K562 (cell line): ENCODE results near the gene SPDYE1. TPM values are rescaled to one million over a fixed set of nuclear protein-coding genes. Genes with fewer than 3 reads are reported as not detected.
"Not testable (repeated sequence)": the region's sequence is repeated elsewhere in the genome, so short reads cannot be mapped to it uniquely, and the experiment has no call there.

ENCODE experiments used
- ATAC-seq: fragments of 200-7000 bp; cut with Tn5 transposase; 3 replicates; pipeline ENCODE4 v1.9.1; 2020; ENCODE audit warnings: moderate library complexity
- BruUV-seq: library from RNA; stranded (reverse); fragments of 400-500 nt; replicated peaks from 2 replicates; lab custom pipeline; 2021; lab: Mats Ljungman, UMichigan
- CTCF ChIA-PET: fragments of 300-600 bp; formaldehyde crosslinking; extraction: SDS; loops from one replicate; lab custom pipeline; 2021; ENCODE audit warnings: low intra/inter-chr PET ratio; lab: Yijun Ruan, JAX
- POLR2A ChIA-PET: fragments of 300-600, 350-650 bp; sonication (Branson Sonifier 250); formaldehyde crosslinking; extraction: SDS; loops from one replicate; lab custom pipeline; 2021; ENCODE audit warnings: antibody characterized with exemption, inconsistent platforms; lab: Yijun Ruan, JAX
- DNase-seq, 4 experiments: peaks; one replicate each; pipeline versions ENCODE4 v3.0.0 to v3.0.0-alpha.2; 2011 to 2018; ENCODE audit warnings: low spot score in 3 of 4, mixed read lengths in 3 of 4; ENCODE audit errors: extremely low read depth in 1 of 4
- FAIRE-seq: peaks from 2 replicates; lab custom pipeline; 2011; peaks lifted over from hg19 to GRCh38; lab: Jason Lieb, UNC
- H2AFZ ChIP-seq: 2 replicates; pipeline ENCODE4 v1.6.0; 2011; ENCODE audit warnings: low read depth, low read length, control low read depth, inconsistent platforms
- H3K27ac ChIP-seq: fragments of 200-600 bp; 3 replicates; pipeline ENCODE4 v1.8.0; 2011; ENCODE audit warnings: low read depth, mild to moderate bottlenecking, control low read depth, inconsistent platforms, low read length, moderate library complexity, mixed read lengths; ENCODE audit errors: extremely low read depth
- H3K27me3 ChIP-seq, 2 experiments: fragments of 300-600 bp in 1 of 2; 2 replicates in 1 of 2; 3 replicates in 1 of 2; pipeline versions ENCODE4 v1.6.0 to v1.8.0; 2011; ENCODE audit warnings: inconsistent platforms in 2 of 2, low read length in 2 of 2, mild to moderate bottlenecking in 1 of 2, mixed read lengths in 1 of 2, moderate library complexity in 1 of 2; ENCODE audit not compliant: control insufficient read depth in 2 of 2, insufficient read depth in 2 of 2
- H3K36me3 ChIP-seq: fragments of 300-600 bp; 3 replicates; pipeline ENCODE4 v1.8.0; 2011; ENCODE audit warnings: mild to moderate bottlenecking, low read length, inconsistent platforms; ENCODE audit not compliant: control insufficient read depth, insufficient read depth
- H3K4me1 ChIP-seq, 2 experiments: fragments of 200-600 bp in 1 of 2; replicated peaks in 1 of 2; 2 replicates in 1 of 2; 3 replicates in 1 of 2; pipeline versions ENCODE4 v1.5.1 to v1.8.0; 2011; ENCODE audit warnings: inconsistent platforms in 2 of 2, low read length in 2 of 2, mild to moderate bottlenecking in 1 of 2, mixed read lengths in 1 of 2, moderate library complexity in 1 of 2; ENCODE audit not compliant: control insufficient read depth in 2 of 2, insufficient read depth in 2 of 2
- H3K4me2 ChIP-seq: 2 replicates; pipeline ENCODE4 v1.6.1; 2011; ENCODE audit warnings: low read length, control low read depth, inconsistent platforms, mixed read lengths; ENCODE audit not compliant: insufficient read depth
- H3K4me3 ChIP-seq: fragments of 200-600 bp; sonication (generic), shearing (Covaris generic); 2 replicates; pipeline ENCODE4 v1.5.1; 2016; ENCODE audit warnings: control low read depth, inconsistent platforms
- H3K79me2 ChIP-seq: fragments of 200-600 bp; 3 replicates; pipeline ENCODE4 v1.8.0; 2011; ENCODE audit warnings: low read length, inconsistent platforms; ENCODE audit not compliant: control insufficient read depth, insufficient read depth
- H3K9ac ChIP-seq, 2 experiments: 2 replicates each; pipeline versions ENCODE4 v1.6.0 to v1.6.1; 2011; ENCODE audit warnings: low read depth in 2 of 2, low read length in 2 of 2, control low read depth in 1 of 2, inconsistent platforms in 1 of 2, mild to moderate bottlenecking in 1 of 2, mixed read lengths in 1 of 2; ENCODE audit not compliant: insufficient read depth in 1 of 2
- H3K9me1 ChIP-seq: one replicate; pipeline ENCODE4 v1.6.0; 2011; ENCODE audit warnings: inconsistent platforms, mild to moderate bottlenecking, low read length, moderate library complexity; ENCODE audit not compliant: control insufficient read depth, insufficient read depth
- H3K9me3 ChIP-seq: replicated peaks from 2 replicates; pipeline ENCODE4 v1.5.1; 2011; ENCODE audit warnings: low read depth, low read length, inconsistent platforms; ENCODE audit not compliant: control insufficient read depth, insufficient read depth
- H4K20me1 ChIP-seq: replicated peaks from 2 replicates; pipeline ENCODE4 v1.6.1; 2011; ENCODE audit warnings: low read length, inconsistent platforms, mixed read lengths; ENCODE audit not compliant: control insufficient read depth, insufficient read depth
- WGBS: fragments of 100-300 bp; shearing (Covaris generic); methylation state at CpG from one replicate; pipeline ENCODE4 v1.1.6; 2016; ENCODE audit warnings: low coverage, mixed read lengths; ENCODE audit not compliant: insufficient coverage; ENCODE audit errors: missing lambda C conversion rate; 5-methylcytosine and 5-hydroxymethylcytosine counted together
- in situ Hi-C: fragments of 300-500 bp; cut with MboI; formaldehyde crosslinking; loops from 4 replicates; pipeline ENCODE4 v1.15.0; 2018; ENCODE audit warnings: inconsistent platforms, mixed read lengths
- intact Hi-C: fragments of 100-400 bp; cut with micrococcal nuclease; formaldehyde crosslinking; loops from 2 replicates; pipeline ENCODE4 v1.14.2; 2022
- polyA plus RNA-seq, 8 experiments: library from polyadenylated mRNA; depleted of rRNA in 4 of 8; stranded (reverse) in 5 of 8; unstranded in 3 of 8; fragments of >200 nt; fragmentation: Nextera tagmentation in 2 of 8; fragmentation: Illumina TruSeq in 1 of 8; extraction: Ambion mirVana in 2 of 8; extraction: Trizol in 1 of 8; gene quantifications; 2 replicates each; pipeline versions ENCODE4 v1.2.1 to v1.2.3, GENCODE V29; 2011 to 2014; ENCODE audit warnings: inconsistent platforms in 1 of 8, missing spikeins in 1 of 8
- total RNA-seq, 7 experiments: library from RNA; depleted of rRNA in 6 of 7; stranded (reverse); fragments of >200 nt in 6 of 7; fragmentation: Illumina TruSeq in 2 of 7; extraction: Trizol in 2 of 7; gene quantifications; 2 replicates each; pipeline versions ENCODE4 v1.2.1 to v1.2.3, GENCODE V29; 2011 to 2021; ENCODE audit warnings: low replicate concordance in 1 of 7
- TF ChIP-seq, protein P1 (sequence below), 3 experiments: fragments of 200-800 bp in 1 of 3; sonication (Bioruptor generic) in 1 of 3; sonication (generic) in 1 of 3; formaldehyde crosslinking in 1 of 3; IDR thresholded peaks; 2 replicates each; pipeline versions ENCODE4 v1.6.1 to v1.8.0; 2016 to 2022; ENCODE audit warnings: mild to moderate bottlenecking in 2 of 3, missing compliant biosample characterization in 2 of 3, missing genetic modification characterization in 2 of 3, missing genetic modification reagents in 1 of 3

SPDYE1 gene
- total and polyA plus RNA-seq, 9 of the 15 experiments (the other 6 are each of a cell fraction or from before 2014, with no cell fraction given), result 0.04 to 0.10 TPM; not detected in 7

DNA sequence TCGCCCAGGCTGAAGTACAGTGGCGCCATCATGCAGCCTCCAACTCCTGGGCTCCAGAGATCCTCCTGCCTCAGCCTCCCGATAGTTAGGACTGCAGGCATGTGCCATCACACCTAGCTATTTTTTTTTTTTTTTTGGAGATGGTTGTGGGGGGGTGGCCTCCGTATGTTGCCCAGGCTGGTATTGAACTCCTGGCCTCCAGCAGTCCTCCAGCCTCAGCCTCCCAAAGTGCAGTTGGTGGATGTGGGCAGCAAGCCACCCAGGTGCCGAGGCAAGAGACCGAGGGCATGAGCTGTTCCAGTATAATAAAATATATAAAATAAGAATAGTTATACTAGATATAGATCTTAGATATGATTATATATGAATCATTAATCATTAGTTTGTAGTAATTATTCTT lies 22.1 kb downstream of the SPDYE1 start:
- H3K4me2 ChIP-seq, H3K4me1 ChIP-seq, H3K4me3 ChIP-seq, H2AFZ ChIP-seq, H3K79me2 ChIP-seq, H3K9me1 ChIP-seq, H4K20me1 ChIP-seq, DNase-seq, H3K9ac ChIP-seq, H3K27me3 ChIP-seq, ATAC-seq, H3K27ac ChIP-seq, BruUV-seq, FAIRE-seq, H3K9me3 ChIP-seq, in situ Hi-C loops, H3K36me3 ChIP-seq: not testable (repeated sequence)
- WGBS, result 81% methylated on average over 3 of the region's 6 CpGs
- POLR2A ChIA-PET, result interaction anchor here (0.6 to 0.7 kb wide), 2 partner anchors 68 to 282 kb away, joined by 3 to 4 read pairs; no protein-coding TSS in a partner anchor
- intact Hi-C loops, result loop anchor here (5.0 kb wide), 1 partner anchor 47 kb away; the partner anchor contains the start of gene PGAM2
- CTCF ChIA-PET, result interaction anchor here (0.7 to 1.1 kb wide), 2 partner anchors 52 to 237 kb away, joined by 3 to 4 read pairs; no protein-coding TSS in a partner anchor
- TF ChIP-seq, protein P1, sequence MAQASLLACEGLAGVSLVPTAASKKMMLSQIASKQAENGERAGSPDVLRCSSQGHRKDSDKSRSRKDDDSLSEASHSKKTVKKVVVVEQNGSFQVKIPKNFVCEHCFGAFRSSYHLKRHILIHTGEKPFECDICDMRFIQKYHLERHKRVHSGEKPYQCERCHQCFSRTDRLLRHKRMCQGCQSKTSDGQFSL (CRISPR knock-in tag; IDR thresholded peaks at IDR 0.05), result not testable (repeated sequence)
- TF ChIP-seq, protein P1 (tag; IDR thresholded peaks at IDR 0.05), result 0 out of 4 replicates have a peak, but pooled peaks of 1 of the 2 experiments have one; percentile 5

DNA sequence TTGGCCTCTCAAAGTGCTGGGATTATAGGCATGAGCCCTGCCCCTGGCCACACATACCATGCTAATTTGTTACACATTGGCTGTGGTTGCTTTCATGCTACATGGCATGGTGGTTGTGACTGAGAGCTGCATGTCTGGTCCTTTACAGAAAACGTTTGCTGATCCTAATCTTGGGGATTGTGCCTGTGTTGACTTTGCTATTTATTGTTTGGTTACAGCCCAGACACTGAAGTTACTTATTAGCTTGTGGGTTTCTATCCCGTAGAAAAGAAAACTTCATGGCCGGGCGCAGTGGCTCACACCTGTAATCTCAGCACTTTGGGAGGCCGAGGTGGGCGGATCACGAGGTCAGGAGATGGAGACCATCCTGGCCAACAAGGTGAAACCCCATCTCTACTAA lies 24.4 kb downstream of the SPDYE1 start:
- FAIRE-seq, H3K27me3 ChIP-seq, BruUV-seq, H3K27ac ChIP-seq, H3K9me3 ChIP-seq, H3K9me1 ChIP-seq, H3K9ac ChIP-seq, H3K4me3 ChIP-seq, DNase-seq, H3K36me3 ChIP-seq, H4K20me1 ChIP-seq, in situ Hi-C loops, ATAC-seq, H3K4me2 ChIP-seq, POLR2A ChIA-PET, CTCF ChIA-PET, H3K79me2 ChIP-seq, H2AFZ ChIP-seq, H3K4me1 ChIP-seq: not testable (repeated sequence)
- intact Hi-C loops, result loop anchor here (5.0 kb wide), 1 partner anchor 45 kb away; the partner anchor contains the start of gene PGAM2
- WGBS, result 24% methylated on average over 6 of the region's 7 CpGs

DNA sequence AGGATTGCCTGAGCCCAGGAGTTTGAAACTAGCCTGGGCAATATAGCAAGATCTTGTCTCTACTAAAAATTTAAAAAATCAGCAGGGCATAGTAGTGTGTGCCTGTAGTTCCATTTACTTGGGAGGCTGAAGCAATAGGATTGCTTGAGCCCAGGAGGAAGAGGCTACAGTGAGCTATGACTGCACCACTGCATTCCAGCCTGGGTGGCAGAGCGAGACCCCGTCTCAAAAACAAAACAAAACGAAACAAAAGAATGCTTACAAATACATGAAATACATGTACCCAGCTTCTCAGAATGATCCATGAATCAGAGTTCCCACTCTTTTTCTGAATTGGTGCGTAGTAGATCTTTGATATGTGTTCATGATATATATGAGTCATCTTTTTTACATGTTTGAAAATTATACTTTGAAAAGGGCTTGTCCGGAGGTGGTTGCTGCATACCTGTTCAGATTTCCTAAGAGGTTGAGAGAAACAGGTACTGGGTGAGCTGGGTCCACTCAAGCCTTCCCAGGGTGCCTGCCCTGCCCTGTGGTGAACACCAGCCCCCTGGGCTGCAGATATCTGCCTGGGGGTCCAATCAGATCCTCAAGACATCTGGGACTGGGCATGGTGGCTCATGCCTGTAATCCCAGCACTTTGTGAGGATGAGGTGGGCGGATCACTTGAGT lies 25.2 kb downstream of the SPDYE1 start:
- ATAC-seq, H3K27ac ChIP-seq, H3K9me3 ChIP-seq, H3K9ac ChIP-seq, H3K36me3 ChIP-seq, H3K27me3 ChIP-seq, H2AFZ ChIP-seq, BruUV-seq, H3K9me1 ChIP-seq, POLR2A ChIA-PET, FAIRE-seq, H3K4me1 ChIP-seq, H4K20me1 ChIP-seq, CTCF ChIA-PET, H3K79me2 ChIP-seq, DNase-seq, H3K4me3 ChIP-seq, in situ Hi-C loops, H3K4me2 ChIP-seq: not testable (repeated sequence)
- WGBS, result 5% methylated on average over 5 of the region's 6 CpGs
- intact Hi-C loops, result loop anchor here (5.0 kb wide), 1 partner anchor 44 kb away; the partner anchor contains the start of gene PGAM2
